C4-2B (cell line): ENCODE results near the gene GPR173.

ENCODE experiments used
- ZFX ChIP-seq: fragments of 450-650 bp; IDR thresholded peaks from 2 replicates; pipeline ENCODE4 v1.6.1; 2017
- TF ChIP-seq, protein P1 (sequence below): fragments of 450-650 bp; conservative IDR thresholded peaks from 2 replicates; pipeline ENCODE4 v1.5.1; 2017; ENCODE audit warnings: mild to moderate bottlenecking

DNA sequence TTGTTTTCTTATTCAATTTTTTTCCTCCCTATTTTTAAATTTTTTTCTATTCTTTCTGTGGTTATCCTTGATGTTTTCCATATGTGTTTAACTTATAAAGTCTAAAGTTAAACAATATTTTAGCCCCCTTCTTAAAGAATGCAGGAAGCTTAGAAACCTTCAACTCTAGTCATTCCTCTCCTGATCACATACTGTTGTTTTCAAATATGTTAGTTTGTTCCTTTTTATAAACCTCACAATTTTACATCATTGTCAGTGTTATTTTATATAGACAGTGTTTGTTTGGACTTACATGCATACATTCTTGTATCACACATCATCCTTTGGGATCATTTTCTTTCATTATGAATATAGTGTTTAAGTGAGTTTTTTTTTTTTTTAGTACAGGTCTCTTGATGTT, 76.9 kb downstream of the GPR173 start:
- TF ChIP-seq, protein P1, sequence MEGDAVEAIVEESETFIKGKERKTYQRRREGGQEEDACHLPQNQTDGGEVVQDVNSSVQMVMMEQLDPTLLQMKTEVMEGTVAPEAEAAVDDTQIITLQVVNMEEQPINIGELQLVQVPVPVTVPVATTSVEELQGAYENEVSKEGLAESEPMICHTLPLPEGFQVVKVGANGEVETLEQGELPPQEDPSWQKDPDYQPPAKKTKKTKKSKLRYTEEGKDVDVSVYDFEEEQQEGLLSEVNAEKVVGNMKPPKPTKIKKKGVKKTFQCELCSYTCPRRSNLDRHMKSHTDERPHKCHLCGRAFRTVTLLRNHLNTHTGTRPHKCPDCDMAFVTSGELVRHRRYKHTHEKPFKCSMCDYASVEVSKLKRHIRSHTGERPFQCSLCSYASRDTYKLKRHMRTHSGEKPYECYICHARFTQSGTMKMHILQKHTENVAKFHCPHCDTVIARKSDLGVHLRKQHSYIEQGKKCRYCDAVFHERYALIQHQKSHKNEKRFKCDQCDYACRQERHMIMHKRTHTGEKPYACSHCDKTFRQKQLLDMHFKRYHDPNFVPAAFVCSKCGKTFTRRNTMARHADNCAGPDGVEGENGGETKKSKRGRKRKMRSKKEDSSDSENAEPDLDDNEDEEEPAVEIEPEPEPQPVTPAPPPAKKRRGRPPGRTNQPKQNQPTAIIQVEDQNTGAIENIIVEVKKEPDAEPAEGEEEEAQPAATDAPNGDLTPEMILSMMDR, result no peak
- TF ChIP-seq ZFX, result no peak
